ENCODE data around the gene EXD3.
"Not testable (repeated sequence)": the region's sequence is repeated elsewhere in the genome, so short reads cannot be mapped to it uniquely, and the experiment has no call there.

DNA sequence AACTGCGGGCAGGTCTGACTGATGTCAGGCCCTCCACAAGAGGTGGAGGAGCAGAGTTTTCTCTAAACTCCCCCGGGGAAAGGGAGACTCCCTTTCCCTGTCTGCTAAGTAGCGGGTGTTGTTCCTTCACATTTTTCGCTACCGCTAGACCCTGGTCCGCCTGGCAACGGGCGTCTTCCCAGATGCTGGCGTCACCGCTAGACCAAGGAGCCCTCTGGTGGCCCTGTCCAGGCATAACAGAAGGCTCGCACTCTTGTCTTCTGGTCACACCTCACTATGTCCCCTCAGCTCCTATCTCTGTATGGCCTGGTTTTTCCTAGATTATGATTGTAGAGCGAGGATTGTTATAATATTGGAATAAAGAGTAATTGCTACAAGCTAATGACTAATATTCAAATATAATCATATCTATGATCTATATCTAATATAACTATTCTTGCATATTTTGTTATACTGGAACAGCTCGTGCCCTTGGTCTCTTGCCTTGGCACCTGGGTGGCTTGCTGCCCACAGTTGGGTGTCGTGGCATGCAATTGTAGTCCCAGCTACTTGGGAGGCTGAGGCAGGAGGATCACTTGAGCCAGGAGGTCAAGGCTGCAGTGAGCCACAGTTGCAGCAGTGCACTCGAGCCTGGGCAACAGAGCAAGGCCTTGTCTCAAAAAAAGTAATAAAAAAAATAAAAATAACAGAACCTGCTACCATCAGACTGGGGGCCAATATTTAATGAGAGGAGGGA lies 160.6 kb downstream of the EXD3 start:
- peak; percentile 32 for TF ChIP-seq CTCF (conservative IDR thresholded peaks at IDR 0.05; ENCODE audit: low read depth, low read length)
- not testable (repeated sequence) for TF ChIP-seq CEBPB (IDR thresholded peaks at IDR 0.05; ENCODE audit: low read depth, low read length); RAD21 (IDR thresholded peaks at IDR 0.05; ENCODE audit: low read length); POLR2A (IDR thresholded peaks at IDR 0.05; ENCODE audit: low read depth, low read length); NFE2L2 (IDR thresholded peaks at IDR 0.05; ENCODE audit: low read depth, low read length); FOS (IDR thresholded peaks at IDR 0.05; ENCODE audit: low read depth, low read length); RCOR1 (IDR thresholded peaks at IDR 0.05; ENCODE audit: insufficient replicate concordance, low read length); SMC3 (IDR thresholded peaks at IDR 0.05; ENCODE audit: low read depth, low read length); CHD1 (IDR thresholded peaks at IDR 0.05; ENCODE audit: low read depth, low read length); MAFK (IDR thresholded peaks at IDR 0.05; ENCODE audit: low read depth, low read length)
- 0 out of 2 replicates have a peak, but pooled peaks have one; percentile 27 for TF ChIP-seq RFX5 (IDR thresholded peaks at IDR 0.05; ENCODE audit: low read depth, low read length)

All from IMR-90 (cell line).